Endothelial cell of hepatic sinusoid (primary cell): ENCODE results near the gene OPRD1.

Source experiments
- in situ Hi-C: cut with HindIII; loops from 2 replicates; pipeline ENCODE4 v1.10.0; 2017; ENCODE audit warnings: low sequenced_read_pairs

The OPRD1 gene

GRCh38 chr1:28900562-28900961, 88.6 kb downstream of the OPRD1 start:
- in situ Hi-C loops, result no loop called here

DNA sequence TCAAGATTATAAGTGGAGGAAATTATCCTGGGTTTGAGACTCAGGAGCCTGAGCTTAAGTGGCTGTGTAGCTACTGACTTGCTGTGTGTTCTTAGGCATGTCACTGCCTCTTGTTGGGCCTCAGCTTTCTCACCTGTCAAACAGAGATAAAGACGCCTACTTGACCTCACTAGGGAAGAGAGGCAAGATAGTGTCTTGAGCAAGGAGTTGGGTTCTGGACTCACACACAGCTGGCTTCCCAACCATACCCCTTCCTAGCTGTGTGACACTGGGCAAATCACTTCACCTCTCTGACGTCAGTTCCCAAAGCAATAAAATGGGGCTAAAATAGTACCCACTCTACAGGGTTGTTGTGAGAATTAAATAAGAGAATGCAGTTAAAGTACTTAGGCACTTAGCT, 90.8 kb downstream of the OPRD1 start:
- in situ Hi-C loops, result no loop called here

DNA sequence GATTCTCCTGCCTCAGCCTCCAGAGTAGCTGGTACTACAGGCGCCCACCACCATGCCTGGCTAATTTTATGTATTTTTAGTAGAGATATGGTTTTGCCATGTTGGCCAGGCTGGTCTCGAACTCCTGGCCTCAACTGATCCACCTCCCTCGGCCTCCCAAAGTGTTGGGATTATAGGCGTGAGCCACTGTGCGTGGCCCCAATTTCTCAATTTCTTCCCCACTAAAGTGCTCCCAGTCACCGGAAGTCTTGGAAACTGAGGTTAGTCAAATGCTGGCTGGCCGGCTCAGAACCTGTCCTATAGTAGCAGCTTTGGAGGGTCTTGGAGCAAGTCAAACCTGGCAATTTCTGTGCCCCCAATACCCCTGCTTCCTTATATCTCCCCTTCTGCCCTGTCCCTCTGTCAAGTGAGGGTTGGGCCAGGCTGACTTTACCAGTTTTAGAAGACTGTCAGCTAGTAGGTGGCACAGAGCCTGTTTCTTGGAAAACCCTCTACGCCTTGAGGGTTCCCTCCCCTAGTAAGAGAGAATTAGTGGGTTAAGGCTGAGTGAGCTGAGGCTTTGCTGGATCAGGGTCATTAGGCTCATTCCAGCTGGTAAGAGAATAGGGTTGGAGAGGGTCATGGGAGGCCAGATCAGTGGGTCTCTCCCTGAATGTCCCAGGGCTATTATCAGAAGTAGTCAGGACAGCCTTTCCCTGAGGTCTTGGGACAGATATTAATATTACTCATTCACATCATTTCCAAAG, 94.1 kb downstream of the OPRD1 start:
- in situ Hi-C loops, result no loop called here

GRCh38 chr1:28909198-28909597, 97.2 kb downstream of the OPRD1 start:
- in situ Hi-C loops, result no loop called here

DNA sequence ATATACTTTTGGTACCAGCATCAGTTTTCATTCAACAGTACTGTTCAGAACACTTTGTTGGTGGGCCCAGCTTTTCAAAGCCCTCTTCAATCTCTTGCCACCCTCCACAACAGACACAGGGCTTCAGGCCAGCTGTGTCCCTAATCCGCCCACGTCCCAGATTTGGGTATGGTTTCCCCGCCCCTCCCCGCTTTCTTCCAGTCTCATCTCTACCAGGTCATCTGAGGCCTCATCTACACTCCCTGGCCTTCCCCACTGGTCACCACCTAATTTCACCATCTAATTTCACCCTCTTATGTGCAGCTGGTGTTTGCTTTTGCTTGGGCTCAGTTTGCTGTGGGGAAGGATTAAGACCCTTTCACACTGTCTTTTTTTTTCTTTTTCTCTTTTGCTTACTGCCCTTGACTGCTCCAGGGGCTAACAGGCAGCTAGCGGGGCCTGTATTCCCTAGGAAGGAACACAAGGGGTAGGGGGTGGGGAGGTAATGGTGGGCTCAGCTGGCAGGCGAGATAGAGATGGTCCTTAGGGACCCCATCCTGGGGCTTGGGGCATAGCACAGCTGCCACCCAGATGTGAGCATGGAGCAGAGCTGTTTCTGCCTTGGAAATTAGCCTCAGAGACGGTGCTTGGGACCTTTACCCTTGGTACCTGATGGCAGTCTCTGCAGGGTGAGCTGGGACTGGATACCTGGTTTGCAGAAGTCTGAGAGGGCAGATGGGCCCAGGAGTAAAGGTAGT, 98.6 kb downstream of the OPRD1 start:
- in situ Hi-C loops, result no loop called here

DNA sequence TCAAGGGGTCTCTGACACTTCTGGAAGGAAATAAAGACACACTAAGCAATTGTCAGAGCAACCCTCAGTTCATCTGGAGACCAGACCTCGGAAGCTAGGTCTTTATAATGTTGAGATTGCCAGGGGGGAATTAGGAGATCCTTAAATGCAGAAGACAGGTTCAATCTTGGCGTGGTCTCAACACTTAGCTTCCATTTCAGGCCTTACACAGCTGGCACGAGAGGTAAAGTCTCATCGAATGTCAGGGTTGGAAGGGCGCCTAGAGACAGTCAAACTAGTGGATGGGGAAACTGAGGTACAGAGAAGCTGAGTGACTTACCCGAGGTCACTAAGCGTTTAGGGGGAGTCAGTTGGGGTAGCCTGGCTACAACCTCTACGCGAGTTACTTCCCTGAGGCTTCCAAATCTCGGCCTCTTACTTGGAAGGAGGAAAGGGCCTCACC, 101.8 kb downstream of the OPRD1 start:
- in situ Hi-C loops, result no loop called here

- in situ Hi-C loops, result no loop called here
Observed at GRCh38 chr1:28914228-28915030, 102.5 kb downstream of the OPRD1 start, which contains the start of gene EPB41. EPB41 (plus strand) TSS chr1:28914569; CDS start chr1:28987438, 72,869 bp downstream.

DNA sequence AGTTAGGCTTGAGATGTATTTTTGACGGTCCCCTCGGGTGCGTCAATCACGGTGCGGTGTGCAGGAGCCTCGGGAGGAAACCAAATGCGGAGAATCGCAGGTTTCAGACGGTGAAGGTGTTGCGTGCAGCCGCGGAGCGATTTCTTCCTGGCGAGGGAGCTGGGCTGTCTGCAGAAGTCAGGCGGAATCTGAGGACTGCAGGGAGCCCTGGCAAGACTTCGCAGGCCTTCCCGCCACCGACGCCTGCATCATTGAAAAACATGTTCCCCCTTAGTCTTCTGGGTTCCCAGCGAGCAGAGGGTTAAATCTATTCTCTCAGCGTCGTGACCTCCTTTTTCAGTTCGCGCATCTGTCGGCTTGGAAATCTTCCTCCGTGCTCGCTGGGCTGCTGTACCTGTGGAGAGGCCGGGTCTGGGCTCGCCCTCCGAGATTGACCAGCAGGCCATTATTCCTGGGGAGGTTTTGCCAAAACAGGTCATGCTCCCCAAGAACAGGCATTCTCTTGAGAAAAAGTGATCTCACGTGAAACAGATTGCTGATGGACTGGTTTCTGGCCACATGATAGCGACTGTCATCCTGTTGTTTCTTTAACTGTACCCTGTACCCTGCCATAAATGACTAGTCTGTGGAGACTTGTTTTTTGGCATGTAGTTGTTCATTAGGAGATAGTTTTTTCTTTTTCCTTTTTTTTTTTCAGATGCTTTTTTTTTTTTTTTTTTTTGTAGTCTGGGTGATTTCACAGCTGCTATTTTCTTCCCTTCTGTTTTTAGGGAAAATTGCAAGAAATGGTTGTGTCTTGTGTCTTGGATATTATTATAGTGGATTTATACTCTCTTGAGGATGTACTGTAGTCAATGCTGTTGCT, 103.3 kb downstream of the OPRD1 start:
- in situ Hi-C loops, result no loop called here

GRCh38 chr1:28917757-28918118, 105.8 kb downstream of the OPRD1 start:
- in situ Hi-C loops, result no loop called here
